HG02938 (cell line): ENCODE data around the gene TMC5.
"Not testable (repeated sequence)": the region's sequence is repeated elsewhere in the genome, so short reads cannot be mapped to it uniquely, and the experiment has no call there.

ENCODE experiments used
- ATAC-seq: cut with Tn5 transposase; IDR thresholded peaks from one replicate; pipeline ENCODE4 v1.9.1; 2021; ENCODE audit warnings: mild to moderate bottlenecking, moderate library complexity; ENCODE audit not compliant: unreplicated experiment

The TMC5 gene

DNA sequence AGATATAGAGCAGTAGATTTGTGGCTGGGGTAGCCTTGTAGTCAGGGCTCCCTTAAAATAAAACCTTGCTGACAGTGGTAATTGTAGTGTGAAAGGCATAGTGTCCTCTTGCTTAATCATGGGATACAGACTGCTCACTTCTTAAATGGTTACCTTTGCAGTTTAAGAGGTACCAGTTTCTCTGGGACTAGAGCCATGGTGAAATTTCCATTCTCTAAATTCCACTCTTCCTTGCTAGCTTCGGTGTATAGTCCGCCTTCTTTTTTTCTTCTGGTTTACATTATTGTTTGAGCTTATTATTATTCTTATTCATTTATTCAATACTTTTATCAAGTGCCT is 107.7 kb downstream of the TMC5 start:
- ATAC-seq, result no peak

DNA sequence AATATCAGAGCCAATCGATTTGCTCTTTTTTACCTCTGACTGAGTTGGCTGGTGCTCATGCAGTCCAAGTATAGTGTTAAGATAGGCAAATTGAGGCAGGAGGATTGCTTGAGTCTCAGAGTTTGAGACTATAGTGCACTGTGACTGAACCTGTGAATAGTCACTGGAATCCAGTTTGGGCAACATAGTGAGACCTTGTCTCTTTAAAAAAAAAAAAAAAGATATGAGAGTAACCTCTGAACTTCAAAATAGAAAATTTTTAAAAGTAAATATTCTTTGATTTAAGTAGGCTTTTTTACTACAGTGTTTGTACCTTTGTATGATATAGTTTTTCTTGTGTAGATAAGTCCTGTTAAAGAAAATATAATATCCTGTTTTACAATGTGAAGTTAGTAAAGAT is 109.5 kb downstream of the TMC5 start:
- no peak for ATAC-seq

DNA sequence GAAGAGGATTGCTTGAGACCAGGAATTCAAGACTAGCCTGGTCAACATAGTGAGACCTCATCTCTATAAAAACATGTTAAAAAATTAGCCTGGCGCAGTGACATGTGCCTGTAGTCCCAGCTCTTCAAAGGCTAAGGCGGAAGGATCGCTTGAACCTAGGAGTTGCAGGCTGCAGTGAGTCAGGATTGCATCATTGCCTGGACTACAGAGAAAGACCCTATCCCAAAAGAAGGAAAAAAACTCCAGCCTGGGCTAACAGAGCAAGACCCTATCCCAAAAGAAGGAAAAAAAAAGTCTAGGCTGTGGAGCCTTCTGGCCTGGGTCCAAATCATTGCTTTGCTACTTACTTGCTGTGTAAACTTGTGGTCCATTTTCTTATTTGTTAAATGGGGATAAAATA is 111.0 kb downstream of the TMC5 start:
- no peak for ATAC-seq

DNA sequence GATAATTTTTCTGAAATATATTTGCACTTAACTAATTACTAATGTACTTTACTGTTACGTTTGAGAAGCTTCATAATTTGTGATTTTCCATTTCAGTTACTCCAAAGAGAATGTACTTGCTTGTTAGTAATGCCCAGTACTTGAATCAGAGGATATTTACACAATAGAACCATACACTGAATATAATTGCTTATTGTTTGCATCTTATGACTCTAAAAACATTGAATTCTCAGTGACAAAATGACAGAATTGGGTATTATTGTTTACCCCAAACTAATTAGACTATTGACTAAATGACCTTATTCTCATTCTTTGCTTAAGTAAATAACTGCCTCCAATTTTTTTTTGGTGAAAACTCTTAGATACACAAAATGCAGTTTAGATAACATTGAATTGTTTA is 114.9 kb downstream of the TMC5 start:
- ATAC-seq, result no peak

DNA sequence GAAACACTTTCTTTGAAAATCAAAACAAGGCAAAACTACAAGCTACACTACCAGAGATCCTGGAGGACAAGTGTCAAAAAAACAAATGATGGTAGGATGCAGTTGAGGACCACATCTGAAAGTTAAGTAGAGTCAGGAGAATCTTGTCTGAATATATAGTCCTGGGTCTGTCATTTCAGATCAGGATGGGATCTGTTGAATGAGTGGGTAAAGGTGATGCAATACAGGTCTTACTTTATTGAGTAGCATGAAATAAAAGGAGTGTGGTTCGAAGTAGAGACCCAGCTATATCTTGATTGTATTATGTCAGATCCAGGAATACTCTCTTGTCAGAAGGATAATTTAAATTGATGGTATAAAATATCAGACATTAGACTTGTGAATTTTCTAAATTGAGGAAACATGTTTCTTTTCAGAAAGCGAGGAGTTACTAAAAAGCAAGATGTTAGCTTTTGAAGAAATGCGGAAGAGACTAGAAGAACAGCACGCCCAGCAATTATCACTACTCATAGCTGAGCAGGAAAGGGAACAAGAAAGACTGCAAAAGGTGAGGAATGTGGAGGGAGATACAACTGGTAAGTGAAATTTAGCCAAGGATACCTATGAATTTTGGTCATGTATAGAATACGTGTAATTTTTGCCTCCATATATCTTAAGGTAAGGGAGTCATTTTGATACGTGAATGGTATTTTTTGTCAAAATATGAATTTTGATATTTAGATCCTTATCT is 122.7 kb downstream of the TMC5 start:
- no peak for ATAC-seq

DNA sequence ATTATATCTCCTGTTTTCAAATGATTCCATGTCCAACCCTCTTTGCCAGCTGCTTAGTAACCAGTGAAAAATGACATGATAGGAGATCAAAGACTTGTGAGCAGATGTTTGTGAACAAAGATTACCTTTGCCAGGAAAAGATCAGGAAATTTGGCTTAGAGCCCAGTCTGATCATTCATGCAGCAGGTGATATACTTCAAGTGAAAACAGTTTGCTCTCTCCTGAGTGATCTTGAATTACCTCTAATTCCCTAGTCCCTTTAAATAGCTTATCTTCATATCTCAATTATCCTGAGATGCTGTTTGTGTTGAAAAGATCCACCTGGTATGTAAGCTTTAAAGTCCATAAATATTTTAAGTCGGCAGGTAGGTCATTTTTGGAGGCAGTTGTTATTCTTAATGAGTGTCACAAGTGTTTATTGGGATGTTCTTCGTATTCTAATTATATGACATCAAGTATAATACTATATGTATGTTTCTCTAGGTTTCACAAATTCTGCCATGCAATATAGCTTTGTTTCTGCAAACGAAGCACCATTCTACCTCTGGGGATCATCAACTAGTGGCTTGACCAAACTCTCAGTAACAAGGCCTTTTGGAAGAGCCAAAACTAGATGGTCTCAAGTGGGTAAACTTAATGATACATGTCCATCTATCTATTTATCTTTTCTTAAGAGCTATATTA is 124.6 kb downstream of the TMC5 start:
- no peak for ATAC-seq

DNA sequence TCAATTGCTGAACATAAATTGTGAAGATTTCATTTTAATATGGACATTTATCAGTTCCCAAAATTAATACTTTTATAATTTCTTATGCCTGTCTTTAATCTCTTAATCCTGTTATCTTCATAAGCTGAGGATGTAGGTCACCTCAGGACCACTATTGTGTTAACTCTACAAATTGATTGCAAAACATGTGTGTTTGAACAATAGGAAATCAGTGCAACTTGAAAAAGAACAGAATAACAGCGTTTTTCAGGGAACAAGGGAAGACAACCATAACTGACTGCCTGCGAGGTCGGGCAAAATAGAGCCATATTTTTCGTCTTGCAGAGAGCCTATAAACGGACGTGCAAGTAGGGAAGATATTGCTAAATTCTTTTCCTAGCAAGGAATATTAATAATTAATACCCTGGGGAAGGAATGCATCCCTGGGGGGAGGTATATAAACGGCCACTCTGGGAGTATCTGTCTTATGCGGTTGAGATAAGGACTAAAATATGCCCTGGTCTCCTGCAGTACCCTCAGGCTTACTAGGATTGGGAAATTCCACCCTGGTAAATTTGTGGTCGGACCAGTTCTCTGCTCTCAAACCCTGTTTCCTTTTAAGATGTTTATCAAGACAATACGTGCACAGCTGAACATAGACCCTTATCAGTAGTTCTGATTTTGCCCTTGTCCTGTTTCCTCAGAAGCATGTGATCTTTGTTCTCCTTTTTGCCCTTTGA is 125.8 kb downstream of the TMC5 start:
- not testable (repeated sequence) for ATAC-seq

DNA sequence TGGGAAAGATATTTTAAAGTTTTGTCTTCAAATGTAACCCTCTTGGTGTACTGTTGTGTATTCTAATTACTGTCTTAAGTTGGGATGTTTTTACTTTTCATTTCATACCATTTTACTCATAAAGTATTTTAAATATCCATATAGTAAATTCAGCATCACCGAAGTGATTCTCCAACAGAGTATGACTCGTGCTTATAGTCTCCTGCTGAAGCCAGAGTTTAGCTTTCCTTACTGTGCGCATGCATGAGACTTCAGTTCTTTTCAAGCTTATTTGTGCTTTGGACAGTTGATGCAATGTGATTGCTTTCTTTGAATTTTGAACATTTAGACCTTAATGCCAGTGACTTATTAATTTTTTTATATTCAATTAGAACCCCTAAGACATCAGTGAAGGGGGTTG is 130.5 kb downstream of the TMC5 start:
- ATAC-seq, result no peak
